Ishikawa (cell line): ENCODE measurements around the gene CNIH1.

Experiments
- FOXM1 ChIP-seq: IDR thresholded peaks from 2 replicates; pipeline ENCODE4 v1.6.1; 2012; ENCODE audit warnings: low read depth, borderline replicate concordance
- REST ChIP-seq: IDR thresholded peaks from 2 replicates; pipeline ENCODE4 v1.6.1; 2012; ENCODE audit warnings: low read depth, mild to moderate bottlenecking
- YY1 ChIP-seq: IDR thresholded peaks from 2 replicates; pipeline ENCODE4 v1.6.1; 2012; ENCODE audit warnings: low read depth

GRCh38 chr14:54425537-54426274 lies 15.5 kb downstream of the CNIH1 start:
- TF ChIP-seq YY1, result no peak
- TF ChIP-seq FOXM1, result no peak
- TF ChIP-seq REST, result no peak
